ENCODE results near the gene GNG7.

GNG7 gene

GRCh38 chr19:2726904-2727639 lies 24.6 kb upstream of the GNG7 start:
- DNase-seq (ENCODE audit: low read depth in 2 of 2, low spot score in 1 of 2) = no peak

- DNase-seq (ENCODE audit: low read depth in 2 of 2, low spot score in 1 of 2) = no peak
These were observed 23.8 kb upstream of the GNG7 start for GRCh38 chr19:2726160-2726855.

- DNase-seq (ENCODE audit: low read depth in 2 of 2, low spot score in 1 of 2) = no peak
These were observed 21.7 kb upstream of the GNG7 start for GRCh38 chr19:2724148-2724557.

GRCh38 chr19:2723747-2724146 lies 21.3 kb upstream of the GNG7 start:
- DNase-seq (ENCODE audit: low read depth in 2 of 2, low spot score in 1 of 2) = no peak

- DNase-seq (ENCODE audit: low read depth in 2 of 2, low spot score in 1 of 2) = no peak
These were observed 20.8 kb upstream of the GNG7 start for GRCh38 chr19:2723345-2723715.

GRCh38 chr19:2722541-2723344 lies 20.2 kb upstream of the GNG7 start:
- DNase-seq (ENCODE audit: low read depth in 2 of 2, low spot score in 1 of 2) = no peak

GRCh38 chr19:2721570-2722540 lies 19.4 kb upstream of the GNG7 start:
- DNase-seq (ENCODE audit: low read depth in 2 of 2, low spot score in 1 of 2) = no peak

- DNase-seq (ENCODE audit: low read depth in 2 of 2, low spot score in 1 of 2) = no peak
These were observed 18.5 kb upstream of the GNG7 start, which contains the start of gene DIRAS1 for GRCh38 chr19:2720777-2721569. Gene DIRAS1 (minus strand): TSS chr19:2721372. CDS start chr19:2717806, 3,566 bp downstream.

GRCh38 chr19:2719920-2720776 lies 17.7 kb upstream of the GNG7 start:
- DNase-seq (ENCODE audit: low read depth in 2 of 2, low spot score in 1 of 2) = no peak

GRCh38 chr19:2719232-2719735 lies 16.8 kb upstream of the GNG7 start:
- no peak for DNase-seq (ENCODE audit: low read depth in 2 of 2, low spot score in 1 of 2)

- DNase-seq (ENCODE audit: low read depth in 2 of 2, low spot score in 1 of 2) = no peak
These were observed 15.4 kb upstream of the GNG7 start for GRCh38 chr19:2717638-2718541.

GRCh38 chr19:2716722-2717637 lies 14.5 kb upstream of the GNG7 start:
- no peak for DNase-seq (ENCODE audit: low read depth in 2 of 2, low spot score in 1 of 2)

- no peak for DNase-seq (ENCODE audit: low read depth in 2 of 2, low spot score in 1 of 2)
These were observed 13.8 kb upstream of the GNG7 start for GRCh38 chr19:2716275-2716650.

- DNase-seq (ENCODE audit: low read depth in 2 of 2, low spot score in 1 of 2) = no peak
These were observed 13.2 kb upstream of the GNG7 start for GRCh38 chr19:2715470-2716274.

- DNase-seq (ENCODE audit: low read depth in 2 of 2, low spot score in 1 of 2) = no peak
These were observed 12.2 kb upstream of the GNG7 start for GRCh38 chr19:2714531-2715269.
